Neural crest cell (in vitro differentiated cells): Measurements from ENCODE around the gene SH3PXD2B. TPM values are rescaled to one million over a fixed set of nuclear protein-coding genes. Genes with fewer than 3 reads are reported as not detected.

ENCODE experiments used
- DNase-seq: peaks from one replicate; pipeline ENCODE4 v3.0.0; 2021; ENCODE audit warnings: low read depth, mixed read lengths, low spot score
- H3K27ac Mint-ChIP-seq: one replicate; pipeline ENCODE4 v1.8.0; 2021; ENCODE audit warnings: mild to moderate bottlenecking, mixed read lengths; ENCODE audit not compliant: unreplicated experiment
- H3K27me3 Mint-ChIP-seq: 2 replicates; pipeline ENCODE4 v1.8.0; 2021; ENCODE audit warnings: low read depth, mild to moderate bottlenecking, mixed read lengths
- H3K36me3 Mint-ChIP-seq: 2 replicates; pipeline ENCODE4 v1.8.0; 2021; ENCODE audit warnings: low read depth, mild to moderate bottlenecking, mixed read lengths
- H3K4me1 Mint-ChIP-seq: 2 replicates; pipeline ENCODE4 v1.8.0; 2021; ENCODE audit warnings: mixed read lengths
- H3K4me3 Mint-ChIP-seq: one replicate; pipeline ENCODE4 v1.8.0; 2021; ENCODE audit warnings: mild to moderate bottlenecking, mixed read lengths
- H3K9me3 Mint-ChIP-seq: 2 replicates; pipeline ENCODE4 v1.8.0; 2021; ENCODE audit warnings: mixed read lengths
- long read RNA-seq: library from polyadenylated mRNA; unstranded; transcript quantifications from one replicate; pipeline ENCODE4 v2.0.0, GENCODE V29; 2020
- total RNA-seq: library from RNA; stranded (reverse); gene quantifications from 2 replicates; pipeline ENCODE4 v1.2.1, GENCODE V29; 2021
- TF ChIP-seq, protein P1 (sequence below): fragments of 200-600 bp; sonication (generic); conservative IDR thresholded peaks from 2 replicates; pipeline ENCODE4 v1.5.0; 2021; ENCODE audit warnings: antibody characterized with exemption, mild to moderate bottlenecking

The SH3PXD2B gene
- total RNA-seq = 86.1 and 89.1 TPM in 2 replicates
- long read RNA-seq, partial matches to known transcripts = 0 of 15 reads
- long read RNA-seq, other reads (novel, unspliced or antisense) = 15 of 15 reads

DNA sequence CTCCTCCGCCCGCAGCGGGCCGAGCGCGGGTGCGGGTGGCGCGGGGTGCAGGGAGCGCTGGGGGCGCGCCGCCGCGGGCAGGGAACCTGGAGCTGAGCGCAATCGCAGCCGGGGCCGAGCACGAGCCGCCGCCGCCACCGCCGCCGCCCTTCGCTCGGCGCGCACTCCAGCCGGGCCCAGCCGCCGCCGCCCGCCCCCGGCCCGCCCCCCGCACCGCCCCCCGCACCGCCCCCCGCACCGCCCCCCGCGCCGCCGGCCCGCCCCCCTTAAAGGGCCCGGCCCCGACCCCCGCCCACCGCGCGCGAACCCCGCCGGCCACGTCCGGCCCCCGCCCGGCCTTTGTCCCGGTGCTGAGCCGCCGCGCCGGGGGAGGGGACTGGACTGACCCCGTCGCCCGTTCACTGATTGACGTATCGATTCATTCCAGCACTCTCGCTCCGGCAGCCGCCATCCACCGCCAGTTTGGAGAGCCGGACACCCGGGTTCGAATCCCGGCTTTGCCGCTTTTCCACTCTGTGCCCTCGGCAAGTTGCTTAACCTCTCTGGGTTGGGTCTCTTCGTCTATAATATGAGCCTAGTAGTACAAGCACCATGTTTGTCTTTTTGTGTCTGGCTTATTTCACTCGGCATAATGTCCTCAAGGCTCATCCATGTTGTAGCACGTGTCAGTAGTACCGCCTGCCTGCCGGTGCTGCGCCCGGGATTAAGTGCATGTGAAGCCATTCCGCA, at the start of gene SH3PXD2B:
Gene SH3PXD2B (minus strand): TSS at position 168 of the 729 bp plus-strand sequence. CDS start 173 bp downstream, outside the sequence.
- H3K36me3 Mint-ChIP-seq = peaks cover 5% of the 10 kb centered on the region
- peak within 1 kb of the TSS; percentile 94 for H3K27ac Mint-ChIP-seq
- H3K9me3 Mint-ChIP-seq = no peaks in the 10 kb centered on the region
- DNase-seq = peak; percentile 75
- peak within 1 kb of the TSS; percentile 91 for H3K4me3 Mint-ChIP-seq
- H3K4me1 Mint-ChIP-seq = peaks cover 62% of the 10 kb centered on the region
- no peaks in the 10 kb centered on the region for H3K27me3 Mint-ChIP-seq
- TF ChIP-seq, protein P1, sequence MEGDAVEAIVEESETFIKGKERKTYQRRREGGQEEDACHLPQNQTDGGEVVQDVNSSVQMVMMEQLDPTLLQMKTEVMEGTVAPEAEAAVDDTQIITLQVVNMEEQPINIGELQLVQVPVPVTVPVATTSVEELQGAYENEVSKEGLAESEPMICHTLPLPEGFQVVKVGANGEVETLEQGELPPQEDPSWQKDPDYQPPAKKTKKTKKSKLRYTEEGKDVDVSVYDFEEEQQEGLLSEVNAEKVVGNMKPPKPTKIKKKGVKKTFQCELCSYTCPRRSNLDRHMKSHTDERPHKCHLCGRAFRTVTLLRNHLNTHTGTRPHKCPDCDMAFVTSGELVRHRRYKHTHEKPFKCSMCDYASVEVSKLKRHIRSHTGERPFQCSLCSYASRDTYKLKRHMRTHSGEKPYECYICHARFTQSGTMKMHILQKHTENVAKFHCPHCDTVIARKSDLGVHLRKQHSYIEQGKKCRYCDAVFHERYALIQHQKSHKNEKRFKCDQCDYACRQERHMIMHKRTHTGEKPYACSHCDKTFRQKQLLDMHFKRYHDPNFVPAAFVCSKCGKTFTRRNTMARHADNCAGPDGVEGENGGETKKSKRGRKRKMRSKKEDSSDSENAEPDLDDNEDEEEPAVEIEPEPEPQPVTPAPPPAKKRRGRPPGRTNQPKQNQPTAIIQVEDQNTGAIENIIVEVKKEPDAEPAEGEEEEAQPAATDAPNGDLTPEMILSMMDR = no peak

DNA sequence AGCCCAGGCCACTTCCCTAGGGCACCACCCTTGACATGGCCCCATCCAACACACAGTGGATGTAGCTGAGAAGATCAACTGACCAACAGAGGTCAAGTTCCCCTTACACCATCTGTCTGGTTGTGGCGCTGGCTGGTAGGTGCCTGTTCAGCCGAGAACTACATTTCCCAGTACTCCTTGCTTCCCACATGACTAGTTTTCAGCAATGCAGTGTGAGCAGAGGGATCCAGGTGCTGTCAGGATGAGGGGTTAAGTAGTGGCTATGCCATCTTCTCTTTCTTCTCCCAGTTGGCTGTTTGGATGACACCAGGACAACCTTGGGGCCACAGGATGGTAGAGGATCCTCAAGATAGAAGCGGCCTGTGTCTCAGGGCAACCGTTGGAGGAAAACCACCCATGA, 48.6 kb upstream of the SH3PXD2B start:
- Mint-ChIP-seq H3K27ac (no peak overlapping the region), H3K36me3 (no peaks in the 10 kb centered on the region), H3K4me1 (peaks cover 41% of the 10 kb centered on the region), H3K9me3 (no peaks in the 10 kb centered on the region), H3K27me3 (no peaks in the 10 kb centered on the region), H3K4me3 (no peak overlapping the region)
- TF ChIP-seq, protein P1 = no peak
- DNase-seq = no peak

DNA sequence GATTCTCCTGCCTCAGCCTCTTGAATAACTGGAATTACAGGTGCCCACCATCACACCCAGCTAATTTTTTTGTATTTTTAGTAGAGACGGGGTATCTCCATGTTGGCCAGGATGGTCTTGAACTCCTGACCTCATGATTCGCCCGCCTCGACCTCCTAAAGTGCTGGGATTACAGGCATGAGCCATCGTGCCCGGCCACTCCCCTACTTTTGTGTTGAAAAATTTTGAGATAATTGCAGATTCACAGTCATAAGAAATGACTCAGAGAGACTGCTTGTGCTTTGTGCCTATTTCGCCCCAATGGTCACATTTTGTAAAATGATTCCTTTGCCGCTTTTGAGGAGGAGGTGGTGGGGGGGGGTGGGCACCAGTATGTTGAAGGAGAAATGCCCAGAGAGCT, 48.1 kb upstream of the SH3PXD2B start:
- Mint-ChIP-seq H3K27me3 (no peaks in the 10 kb centered on the region), H3K4me3 (no peak overlapping the region)

DNA sequence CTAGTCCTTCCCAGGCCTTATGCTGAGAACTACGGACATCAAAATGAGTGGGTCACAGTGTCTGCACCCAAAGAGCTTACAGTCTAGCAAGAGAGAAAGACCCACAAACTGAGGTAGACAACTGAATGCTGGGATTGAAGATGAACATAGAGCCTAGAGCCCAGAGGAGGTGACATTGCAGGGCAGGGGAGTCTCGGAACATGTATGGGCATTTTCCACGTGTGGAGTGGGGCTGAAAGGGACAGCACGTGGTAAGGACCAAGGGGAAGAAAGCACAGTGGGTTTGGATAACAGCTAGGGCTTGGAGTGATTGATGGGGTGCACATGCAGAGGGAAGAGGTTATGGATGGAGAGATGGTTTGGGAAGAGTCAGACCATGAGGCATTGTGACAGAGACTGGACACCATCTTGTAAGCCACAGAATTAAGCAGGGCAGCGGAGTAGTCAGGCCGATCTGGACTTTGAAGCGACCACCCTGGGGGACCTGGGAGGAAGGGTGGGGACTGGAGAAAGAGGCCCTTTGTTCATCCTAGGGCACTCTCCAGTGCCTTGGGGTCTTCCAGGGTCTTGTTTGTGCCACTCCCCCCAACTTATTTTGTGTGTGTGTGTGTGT, 47.5 kb upstream of the SH3PXD2B start:
- H3K36me3 Mint-ChIP-seq = no peaks in the 10 kb centered on the region
- H3K9me3 Mint-ChIP-seq = no peaks in the 10 kb centered on the region
- peaks cover 42% of the 10 kb centered on the region for H3K4me1 Mint-ChIP-seq
- TF ChIP-seq, protein P1 = no peak
- DNase-seq = no peak
- no peak overlapping the region for H3K4me3 Mint-ChIP-seq
- H3K27ac Mint-ChIP-seq = peak overlapping the region; percentile 14
- no peaks in the 10 kb centered on the region for H3K27me3 Mint-ChIP-seq

More for the DNA sequence above, 48.1 kb upstream of the SH3PXD2B start:
- Mint-ChIP-seq H3K9me3 (no peaks in the 10 kb centered on the region), H3K36me3 (no peaks in the 10 kb centered on the region), H3K27ac (no peak overlapping the region), H3K4me1 (peaks cover 38% of the 10 kb centered on the region)
- TF ChIP-seq, protein P1 = no peak
- no peak for DNase-seq

DNA sequence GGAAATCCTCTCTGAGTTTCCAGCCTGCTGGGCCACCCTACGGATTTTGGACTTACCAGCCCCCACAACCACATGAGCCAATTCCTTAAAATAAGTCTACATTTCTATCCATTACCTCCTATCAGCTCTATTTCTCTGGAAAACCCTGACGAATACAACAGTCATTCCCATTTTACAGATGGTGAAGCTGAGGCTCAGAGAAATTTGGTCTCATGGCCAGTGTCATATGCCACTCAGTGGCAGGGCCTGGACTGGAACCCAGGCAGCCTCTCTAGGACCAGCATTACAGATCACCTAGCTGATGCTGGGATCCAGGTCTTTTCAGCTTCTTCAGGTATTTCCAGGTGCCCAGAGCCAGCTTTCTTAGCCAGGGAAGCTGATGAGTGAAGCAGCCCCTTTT, 45.0 kb upstream of the SH3PXD2B start:
- TF ChIP-seq, protein P1 = no peak
- Mint-ChIP-seq H3K27me3 (no peaks in the 10 kb centered on the region), H3K36me3 (no peaks in the 10 kb centered on the region), H3K4me3 (no peak overlapping the region), H3K4me1 (peaks cover 34% of the 10 kb centered on the region), H3K9me3 (no peaks in the 10 kb centered on the region), H3K27ac (no peak overlapping the region)
- DNase-seq = no peak
